Activated T-helper 1 cell treated with anti-CD3 and anti-CD28 coated beads, Interleukin-2, amount 50 U/mL, for 16 hours (primary cell): ENCODE data around the gene LYZL6.

ENCODE experiments used
- DNase-seq, 2 donors: peaks; one replicate each; pipeline ENCODE4 v3.0.0-alpha.2; 2020; ENCODE audit warnings: low read depth in 1 of 2, low spot score in 1 of 2

Gene LYZL6

GRCh38 chr17:35943537-35943936 lies at the start of gene LYZL6:
LYZL6 (minus strand) TSS chr17:35943713; CDS start chr17:35939356, 4,357 bp downstream.
- no peak for DNase-seq

DNA sequence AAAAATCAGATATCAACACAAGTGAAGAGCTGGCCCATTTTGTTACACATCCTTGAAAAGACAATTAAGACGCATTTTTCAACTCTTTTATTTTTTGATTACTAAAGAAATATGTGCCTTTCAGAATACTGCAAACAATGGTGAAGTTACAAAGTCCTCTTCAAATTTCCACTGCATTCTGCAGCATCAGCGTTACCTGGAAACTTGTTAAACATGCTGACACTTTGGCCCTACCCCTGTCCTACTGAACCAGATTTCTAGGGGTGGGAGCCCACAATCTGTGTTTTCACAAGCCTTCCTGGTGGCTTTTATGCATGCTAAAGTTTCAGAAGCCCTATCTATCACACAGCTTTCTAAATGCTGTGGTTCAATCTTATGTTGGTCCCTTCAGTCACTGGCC lies 47.6 kb upstream of the LYZL6 start:
- no peak for DNase-seq

GRCh38 chr17:35988164-35988563 lies 44.7 kb upstream of the LYZL6 start:
- DNase-seq = no peak

DNA sequence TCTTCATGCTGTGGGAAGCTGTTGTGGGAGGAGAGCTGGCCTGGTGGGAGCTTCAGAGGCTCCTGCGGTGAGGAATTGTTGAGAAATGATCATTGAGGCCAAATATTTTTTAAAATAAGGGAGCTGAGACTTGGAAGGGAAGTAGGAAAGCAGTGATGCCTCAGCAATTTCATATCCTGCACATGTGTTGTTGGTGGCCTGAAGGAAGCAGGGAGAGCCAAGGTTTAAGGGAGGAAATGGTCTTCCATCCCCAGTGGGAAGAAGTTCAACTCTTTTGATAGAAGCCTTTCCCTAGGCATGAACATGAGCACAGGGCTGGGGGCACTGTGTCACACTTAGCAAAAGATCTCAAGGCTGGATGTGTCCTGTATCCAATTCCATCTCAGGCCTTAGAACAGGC lies 43.1 kb upstream of the LYZL6 start, which contains the start of gene CCL14:
CCL14 (minus strand) TSS at position 87 of the 400 bp plus-strand sequence; CDS start at position 7, 80 bp downstream.
- DNase-seq = no peak

DNA sequence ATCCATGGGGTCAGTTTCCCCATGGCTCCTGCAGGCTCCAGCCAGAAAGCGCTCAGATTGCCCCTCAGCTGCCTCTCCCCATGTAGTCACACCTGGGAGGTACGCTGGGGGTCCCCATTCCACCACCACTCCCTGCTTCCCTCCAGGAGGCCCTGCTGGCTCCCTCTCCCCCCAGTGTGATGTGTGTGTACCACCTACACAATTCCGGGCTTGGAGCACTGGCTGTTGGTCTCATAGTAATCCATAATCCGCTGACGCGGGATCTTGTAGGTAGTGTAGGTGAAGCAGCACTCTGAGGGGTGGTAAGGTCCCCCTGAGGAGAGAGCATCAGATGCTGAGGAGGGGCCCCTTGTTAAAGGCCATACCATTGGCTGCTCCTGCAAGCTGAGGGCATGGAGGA lies 40.6 kb upstream of the LYZL6 start:
- DNase-seq = no peak

DNA sequence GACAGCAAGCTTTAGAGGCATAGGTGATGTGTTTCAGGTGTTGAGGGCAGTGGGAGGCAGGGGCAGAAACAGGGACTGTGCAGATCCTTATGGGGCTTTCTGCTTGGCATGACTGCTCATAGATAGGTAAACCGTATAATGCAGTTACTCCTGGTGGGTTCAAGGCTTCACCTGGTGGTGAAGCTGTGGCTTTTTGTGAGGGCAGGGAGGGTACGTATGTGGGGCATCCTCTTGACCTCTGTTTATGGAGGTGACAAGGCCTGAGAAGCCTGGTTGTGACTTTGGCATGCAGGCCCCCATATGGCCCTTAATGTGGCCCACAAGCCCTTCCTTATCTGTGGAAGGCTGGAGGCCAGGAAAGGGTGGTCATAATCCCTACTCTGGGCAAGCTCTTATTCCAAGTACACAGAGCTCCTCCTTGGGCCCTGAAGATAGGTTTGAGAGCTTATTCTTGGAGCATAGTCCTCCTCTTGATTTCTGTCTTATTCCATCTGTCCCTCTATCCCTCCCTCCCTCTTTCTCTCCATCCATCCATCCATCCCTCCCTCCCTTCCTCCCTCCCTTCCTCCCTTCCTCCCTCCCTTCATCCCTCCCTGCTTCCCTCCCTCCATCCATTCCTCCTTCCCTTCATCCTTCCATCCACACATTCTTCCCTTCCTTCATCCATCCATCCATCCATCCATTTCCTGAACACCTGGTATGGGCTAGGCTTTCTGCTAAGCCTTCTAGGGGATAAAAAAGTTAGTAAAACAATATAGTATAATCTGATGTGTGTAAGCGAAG lies 39.1 kb upstream of the LYZL6 start:
- no peak for DNase-seq

DNA sequence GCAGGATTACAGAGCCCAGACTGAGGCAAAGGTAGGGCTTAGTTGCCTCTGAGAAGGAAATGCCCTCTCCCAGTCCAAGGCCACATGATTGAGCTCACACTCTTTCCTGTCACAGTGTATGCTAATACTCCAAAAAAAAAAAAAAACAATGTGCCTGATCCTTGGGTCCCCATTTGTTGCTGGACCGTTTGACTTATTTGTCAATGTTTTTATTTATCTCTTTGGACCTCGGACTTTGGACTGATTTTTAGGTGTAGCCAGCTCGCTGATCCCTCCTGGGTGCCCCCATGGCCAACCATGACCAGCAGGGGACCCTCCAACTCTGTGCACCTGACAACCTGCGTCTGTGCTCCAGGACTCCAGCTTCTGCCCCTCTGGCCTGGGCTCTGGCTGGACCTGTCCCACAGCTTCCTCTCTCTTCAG lies 38.4 kb upstream of the LYZL6 start:
- DNase-seq = no peak

DNA sequence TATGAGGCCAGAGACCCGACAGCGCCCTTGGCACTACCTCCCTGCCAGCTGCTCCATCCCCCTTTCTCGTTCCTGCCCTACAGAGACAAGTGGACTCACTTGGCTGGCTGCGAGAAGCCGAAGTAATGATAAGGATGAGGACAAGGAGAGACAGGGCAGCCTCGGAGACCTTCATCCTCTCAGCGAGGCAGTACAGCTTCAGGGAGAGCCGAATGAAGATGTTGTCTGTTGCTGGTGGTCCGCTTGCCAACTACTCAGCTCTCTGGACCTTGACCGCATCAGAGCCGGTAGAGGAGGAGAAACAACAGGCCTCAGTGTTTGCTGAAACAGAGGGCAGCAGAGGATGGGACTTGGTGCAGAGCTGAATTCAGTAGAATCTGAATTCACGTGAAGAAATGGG lies 37.7 kb upstream of the LYZL6 start, which contains the start of gene CCL16:
CCL16 (minus strand) TSS at position 252 of the 400 bp plus-strand sequence; CDS start at position 175, 77 bp downstream.
- DNase-seq = no peak

DNA sequence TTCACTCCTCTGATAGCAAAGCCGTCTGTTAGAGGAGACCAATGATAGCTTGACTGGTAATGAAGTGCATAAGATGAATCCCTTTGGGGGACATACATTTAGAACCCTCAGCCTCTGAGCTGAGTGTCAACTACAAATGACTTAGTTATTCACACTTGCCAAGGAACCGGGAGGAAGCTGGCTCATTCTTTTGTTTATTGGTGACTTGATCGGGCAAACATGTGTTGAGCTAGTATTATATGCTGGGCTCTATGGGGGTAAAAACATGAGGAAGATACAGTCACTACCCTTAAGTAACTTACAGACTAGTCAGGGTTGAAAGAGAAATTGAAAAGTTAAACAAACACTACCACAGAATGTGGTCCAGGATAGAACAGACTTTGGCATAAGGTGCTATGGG lies 34.8 kb upstream of the LYZL6 start:
- no peak for DNase-seq

- DNase-seq = no peak
These were observed 34.0 kb upstream of the LYZL6 start for GRCh38 chr17:35977509-35977908.

DNA sequence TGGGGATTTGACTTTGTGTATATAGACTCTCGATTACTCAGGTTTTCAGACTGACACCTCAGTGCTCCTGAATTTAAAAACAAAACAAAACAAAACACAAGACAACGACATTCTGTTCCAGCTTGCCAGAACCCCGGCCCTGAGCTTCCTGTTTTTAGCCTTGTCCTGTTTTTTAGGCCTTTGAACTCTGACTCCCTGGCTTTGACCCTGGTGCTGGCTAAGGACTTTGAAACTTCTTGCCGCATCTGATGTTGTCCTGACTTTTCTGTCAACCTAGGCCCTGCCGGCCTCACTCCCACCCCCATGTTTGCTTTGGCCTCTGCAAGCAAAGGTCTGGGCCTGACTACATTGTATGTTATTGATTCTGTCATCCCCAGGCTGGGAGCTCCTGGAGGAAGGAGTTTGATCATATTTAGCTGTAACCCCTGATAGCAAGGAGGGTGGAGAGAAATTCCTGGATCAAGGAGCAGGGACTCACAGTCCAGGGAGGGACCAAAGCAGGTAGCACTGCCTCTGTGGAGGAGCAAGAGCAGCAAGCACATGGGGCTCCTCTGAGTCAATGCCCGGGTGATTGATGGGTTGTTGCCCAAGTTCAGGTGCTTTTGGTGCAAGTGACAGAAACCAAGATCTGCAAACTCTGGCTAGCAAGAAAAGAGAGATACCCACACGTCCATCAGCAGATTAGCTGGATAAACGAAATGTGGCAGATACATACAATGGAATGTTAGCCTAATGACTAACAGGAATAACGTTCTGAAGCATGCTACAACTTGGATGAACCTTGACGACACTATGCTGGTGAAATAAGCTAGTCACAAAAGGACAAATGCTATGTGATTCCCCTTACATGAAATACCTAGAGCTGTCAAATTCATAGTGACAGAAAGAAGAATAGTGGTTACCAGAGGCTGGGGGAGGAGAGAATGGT lies 30.1 kb upstream of the LYZL6 start:
- DNase-seq = no peak

GRCh38 chr17:35972945-35973332 lies 29.4 kb upstream of the LYZL6 start:
- DNase-seq = no peak

GRCh38 chr17:35972535-35972934 lies 29.0 kb upstream of the LYZL6 start:
- no peak for DNase-seq

DNA sequence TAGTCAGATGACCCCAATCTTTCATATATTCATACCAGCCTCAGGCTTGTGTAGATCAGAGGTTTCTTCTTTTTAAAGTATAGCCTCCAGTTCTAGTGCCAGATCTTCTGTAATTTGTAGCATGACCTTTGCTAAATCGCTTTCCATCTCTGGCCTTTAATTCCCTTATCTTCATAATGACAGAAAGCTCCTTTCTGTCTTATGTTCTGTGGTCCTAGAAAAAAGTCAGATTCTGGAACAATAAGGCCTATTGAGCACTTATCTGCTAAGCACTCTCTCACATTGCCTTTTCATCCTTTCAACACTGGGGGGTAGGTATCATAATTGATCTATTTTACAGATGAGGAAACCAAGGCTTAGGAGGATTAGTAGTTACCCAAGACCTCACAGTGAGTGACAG lies 28.6 kb upstream of the LYZL6 start:
- DNase-seq = no peak

GRCh38 chr17:35969558-35970380 lies 26.3 kb upstream of the LYZL6 start:
- peak; percentile 40 to 46 for DNase-seq

DNA sequence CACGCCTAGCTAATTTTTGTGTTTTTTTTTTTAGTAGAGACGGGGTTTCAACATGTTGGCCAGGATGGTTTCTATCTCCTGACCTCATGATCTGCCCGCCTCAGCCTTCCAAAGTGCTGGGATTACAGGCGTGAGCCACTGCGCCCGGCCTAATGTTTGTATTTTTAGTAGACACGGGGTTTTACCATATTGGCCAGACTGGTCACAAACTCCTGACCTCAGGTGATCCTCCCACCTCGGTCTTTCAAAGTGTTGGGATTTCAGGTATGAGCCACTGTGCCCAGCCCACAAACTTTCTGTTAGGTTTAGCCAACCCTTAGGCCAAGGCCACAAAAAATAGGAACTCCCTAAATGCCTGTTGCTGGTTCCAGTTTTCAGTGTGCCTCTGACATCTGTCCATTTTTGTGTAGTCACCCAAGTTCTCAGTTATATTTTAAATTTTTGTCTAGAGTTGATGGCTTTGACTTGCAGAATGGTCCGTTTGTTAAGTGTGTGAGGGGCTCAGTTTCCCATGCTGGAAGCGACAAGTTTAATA lies 25.1 kb upstream of the LYZL6 start:
- no peak for DNase-seq

- no peak for DNase-seq
These were observed 21.8 kb upstream of the LYZL6 start for GRCh38 chr17:35965272-35965671.

- DNase-seq = no peak
These were observed 20.1 kb upstream of the LYZL6 start for GRCh38 chr17:35963663-35964062.

GRCh38 chr17:35953720-35954119 lies 10.2 kb upstream of the LYZL6 start:
- DNase-seq = no peak

DNA sequence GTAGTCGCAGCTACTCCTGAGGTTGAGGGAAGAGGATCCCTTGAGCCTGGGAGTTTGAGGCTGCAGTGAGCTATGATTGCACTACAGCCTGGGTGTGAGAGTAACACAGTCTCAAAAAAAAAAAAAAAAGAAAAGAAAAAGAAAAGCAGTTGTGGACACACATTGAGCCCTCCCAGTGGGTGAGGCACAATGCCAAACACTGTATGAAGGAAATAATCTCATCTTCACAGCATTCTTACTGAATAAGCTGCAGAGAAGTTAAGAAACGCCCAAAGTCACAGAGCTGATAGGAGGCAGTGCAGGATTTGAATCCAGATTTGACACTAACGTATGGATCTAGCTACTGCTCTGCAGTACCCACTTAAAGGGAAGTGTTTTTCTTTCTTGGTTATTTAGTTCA lies 5.9 kb upstream of the LYZL6 start:
- DNase-seq = no peak

- no peak for DNase-seq
These were observed 4.6 kb upstream of the LYZL6 start for GRCh38 chr17:35948092-35948491.
